GM19438 (cell line): Measurements from ENCODE around the gene UBE2M.
A peak's percentile ranks its signal among the peaks of the same experiment; 100 is the strongest.
"Not testable (repeated sequence)": the region's sequence is repeated elsewhere in the genome, so short reads cannot be mapped to it uniquely, and the experiment has no call there.

Source experiments
- ATAC-seq: cut with Tn5 transposase; IDR thresholded peaks from one replicate; pipeline ENCODE4 v1.9.1; 2021; ENCODE audit warnings: low read depth; ENCODE audit not compliant: unreplicated experiment

Gene UBE2M

DNA sequence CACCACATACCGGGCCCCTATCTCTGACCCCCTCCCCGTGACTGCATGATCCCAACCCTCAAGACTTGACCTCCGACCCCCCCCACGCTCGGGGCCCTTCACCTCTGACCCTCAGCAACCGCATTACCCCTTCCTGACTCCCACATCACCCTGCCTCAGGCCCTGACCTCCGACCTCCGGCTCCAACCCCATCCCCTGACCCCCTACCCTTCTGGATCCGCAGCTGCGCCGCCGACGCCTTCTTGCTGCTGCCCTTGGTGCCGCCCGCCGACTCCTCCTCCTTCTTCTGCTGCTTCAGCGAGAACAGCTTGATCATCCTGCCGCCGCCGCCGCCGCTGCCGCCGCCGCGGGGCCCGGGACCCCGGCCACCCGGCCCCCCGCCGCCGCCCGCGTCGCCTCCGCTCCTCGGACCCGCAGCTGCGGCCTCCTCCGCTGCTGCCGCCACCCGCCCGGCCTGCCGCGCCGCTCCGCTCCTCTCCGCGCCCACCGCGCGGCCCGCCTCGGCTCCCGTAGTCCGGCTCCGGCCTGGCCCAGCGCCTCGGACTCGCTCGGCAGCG, at the start of gene UBE2M:
Gene UBE2M, minus strand, starts transcription at position 546 of the 557 bp plus-strand sequence. Its CDS starts 230 bp downstream, at position 316.
- ATAC-seq = no peak

DNA sequence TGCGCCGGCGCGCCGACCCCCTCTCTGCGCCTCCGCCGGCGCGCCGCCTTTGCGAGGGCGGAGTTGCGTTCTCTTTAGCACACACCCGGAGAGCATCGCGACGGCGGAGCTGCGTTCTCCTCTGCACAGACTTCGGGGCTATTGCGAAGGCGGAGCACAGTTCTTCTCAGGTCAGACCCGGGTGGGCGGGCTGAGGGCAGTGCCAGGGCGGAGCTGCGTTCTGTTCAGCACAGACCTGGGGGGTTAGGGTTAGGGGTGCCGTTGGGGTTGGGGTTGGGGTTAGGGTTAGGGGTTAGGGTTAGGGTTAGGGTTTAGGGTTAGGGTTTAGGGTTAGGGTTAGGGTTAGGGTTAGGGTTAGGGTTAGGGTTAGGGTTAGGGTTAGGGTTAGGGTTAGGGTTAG, 48.8 kb upstream of the UBE2M start:
- ATAC-seq = not testable (repeated sequence)

DNA sequence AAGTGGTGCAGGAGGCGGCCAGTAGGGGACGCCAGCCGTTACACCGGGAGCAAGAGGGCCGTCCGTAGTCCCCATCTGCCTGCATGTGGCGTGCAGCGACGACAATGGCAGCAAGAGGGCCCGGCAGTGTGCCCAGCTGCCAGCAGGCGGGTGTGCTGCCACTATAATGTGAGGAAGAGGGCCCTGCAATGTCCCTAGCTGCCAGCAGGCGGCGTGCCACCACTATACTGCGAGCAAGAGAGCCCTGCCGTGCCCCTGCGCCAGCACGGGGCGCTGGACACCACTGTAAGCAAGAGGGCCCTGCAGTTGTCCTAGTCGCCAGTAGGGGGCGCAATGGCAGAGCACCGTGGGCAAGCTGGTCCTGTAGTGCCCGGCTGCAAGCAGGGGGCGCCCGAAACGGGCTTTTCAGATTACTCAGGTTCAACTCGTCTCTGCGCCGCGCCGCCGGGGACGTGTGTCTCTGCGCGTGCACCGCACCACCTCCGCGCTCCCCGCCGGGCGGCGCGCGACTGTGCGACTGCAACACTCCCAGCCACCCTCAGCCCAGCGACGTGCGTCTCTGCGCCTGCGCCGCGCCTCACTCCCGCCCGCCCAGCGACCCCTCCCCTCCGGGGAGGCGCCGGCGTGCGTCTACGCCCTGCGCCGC, 48.0 kb upstream of the UBE2M start:
- ATAC-seq = not testable (repeated sequence)

DNA sequence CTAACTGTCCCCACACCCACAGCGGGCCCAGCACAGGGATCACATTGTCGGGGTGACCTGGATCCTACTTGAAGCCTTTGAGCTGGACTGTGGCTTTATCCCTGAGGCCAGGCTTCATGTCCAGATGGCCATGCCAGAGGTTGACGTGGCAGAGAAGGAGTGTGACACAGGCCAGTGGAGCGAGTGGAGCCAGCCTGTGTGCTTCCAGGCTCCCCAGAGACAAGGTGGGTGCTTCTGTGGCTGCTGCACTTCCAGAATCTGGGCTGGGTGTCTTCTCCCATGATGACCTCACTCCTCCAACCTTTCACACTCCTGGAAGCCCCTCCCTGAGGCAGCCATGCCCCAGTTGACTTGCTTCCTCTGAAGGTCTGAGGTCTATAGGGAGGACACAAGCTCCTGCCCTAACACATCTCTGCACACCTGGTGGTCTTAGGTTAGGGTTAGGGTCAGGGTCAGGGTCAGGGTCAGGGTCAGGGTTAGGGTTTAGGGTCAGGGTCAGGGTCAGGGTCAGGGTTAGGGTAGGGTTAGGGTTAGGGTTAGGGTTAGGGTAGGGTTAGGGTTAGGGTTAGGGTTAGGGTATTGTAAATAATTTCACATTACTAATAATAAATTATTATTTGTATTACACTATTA, 27.8 kb upstream of the UBE2M start:
- ATAC-seq = no peak

DNA sequence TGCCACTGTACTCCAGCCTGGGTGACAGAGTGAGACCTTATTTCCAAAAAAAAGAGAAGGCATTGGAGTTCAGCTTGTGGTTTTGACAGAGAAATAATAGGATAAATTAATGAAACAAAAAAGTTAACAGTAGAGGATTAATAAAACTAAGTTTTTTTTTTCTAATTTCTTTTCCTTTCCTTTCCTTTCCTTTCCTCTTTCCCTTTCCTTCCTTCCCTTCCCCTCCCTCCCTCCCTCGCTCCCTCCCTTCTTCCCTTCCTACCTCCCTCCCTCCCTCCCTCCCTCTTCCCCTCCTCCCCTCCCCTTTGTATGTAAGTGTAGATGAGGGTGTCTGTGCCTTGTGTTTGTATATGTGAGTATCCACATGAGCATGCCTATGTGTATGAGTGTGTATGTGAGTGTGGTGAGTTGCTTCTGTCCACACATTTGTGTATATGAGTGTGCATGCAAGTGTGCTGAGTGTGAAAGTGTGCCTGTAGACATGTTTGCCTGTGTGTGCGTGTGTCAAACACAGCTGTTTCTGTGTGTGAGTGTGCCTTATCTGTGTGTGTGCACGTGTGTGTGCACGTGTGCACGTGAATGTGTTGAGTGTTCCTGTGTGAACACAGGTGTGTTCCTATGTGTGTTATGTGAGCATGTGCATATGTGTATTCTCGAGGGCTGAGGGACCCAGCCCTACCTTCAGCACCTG, 27.2 kb upstream of the UBE2M start:
- no peak for ATAC-seq

DNA sequence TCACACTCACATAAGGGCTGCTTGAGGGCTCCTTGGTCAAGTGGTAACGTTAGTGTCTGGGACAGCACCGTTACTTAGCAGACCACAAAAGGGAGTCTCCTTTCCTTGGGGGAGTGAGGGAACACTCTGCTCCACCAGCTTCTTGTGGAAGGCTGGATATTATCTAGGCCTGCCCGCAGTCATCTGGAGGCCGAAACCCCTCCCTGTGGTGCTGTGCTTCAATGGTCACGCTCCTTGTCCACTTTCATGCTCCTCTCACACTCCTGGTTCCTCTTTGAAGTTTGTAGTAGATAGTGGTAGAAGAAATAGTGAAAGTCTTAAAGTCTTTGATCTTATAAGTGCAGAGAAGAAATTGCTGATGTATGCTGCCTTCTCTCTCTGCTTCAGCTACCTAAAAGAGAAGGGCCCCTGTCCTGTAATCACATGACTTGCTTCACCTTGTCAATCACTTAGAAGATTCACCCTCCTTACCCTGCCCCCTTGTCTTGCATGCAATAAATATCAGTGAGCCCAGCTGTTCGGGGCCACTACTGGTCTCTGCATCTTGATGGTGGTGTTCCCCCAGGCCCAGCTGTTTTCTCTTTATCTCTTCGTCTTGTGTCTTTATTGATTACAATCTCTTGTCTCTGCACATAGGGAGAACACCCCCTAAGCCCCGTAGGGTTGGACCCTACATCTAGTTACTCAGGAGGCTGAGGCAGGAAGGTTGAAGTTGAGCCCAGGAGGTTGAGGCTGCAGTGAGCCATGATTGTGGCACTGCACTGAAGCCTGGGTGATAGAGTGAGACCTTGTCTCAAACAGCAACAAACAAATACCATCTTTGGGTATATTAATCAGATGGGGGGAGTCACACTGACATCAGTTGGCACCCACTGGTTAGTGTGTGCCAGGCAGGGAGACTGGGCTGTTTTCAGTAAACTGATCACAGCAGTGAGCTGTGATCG, 26.4 kb upstream of the UBE2M start:
- no peak for ATAC-seq

DNA sequence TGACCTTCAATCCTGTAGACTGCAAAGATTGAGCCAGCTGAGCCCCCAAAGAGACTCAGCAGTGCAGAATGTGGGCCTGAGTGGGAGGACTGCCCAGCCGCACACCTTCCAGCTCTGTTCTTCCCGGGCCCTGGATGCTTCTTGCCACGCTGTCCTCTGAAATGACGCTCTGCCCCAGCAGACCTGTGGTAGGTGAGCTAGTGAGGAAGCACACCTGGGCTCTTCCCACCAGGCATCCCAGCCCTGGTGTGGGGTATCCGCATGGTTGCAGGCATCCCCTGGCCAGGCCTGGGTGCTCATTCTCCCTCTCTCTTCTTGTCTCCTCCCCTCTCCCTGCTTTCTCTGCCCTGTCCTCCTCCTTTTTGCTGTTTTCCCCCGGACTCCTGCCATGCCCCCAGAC, 24.6 kb upstream of the UBE2M start:
- ATAC-seq = no peak

DNA sequence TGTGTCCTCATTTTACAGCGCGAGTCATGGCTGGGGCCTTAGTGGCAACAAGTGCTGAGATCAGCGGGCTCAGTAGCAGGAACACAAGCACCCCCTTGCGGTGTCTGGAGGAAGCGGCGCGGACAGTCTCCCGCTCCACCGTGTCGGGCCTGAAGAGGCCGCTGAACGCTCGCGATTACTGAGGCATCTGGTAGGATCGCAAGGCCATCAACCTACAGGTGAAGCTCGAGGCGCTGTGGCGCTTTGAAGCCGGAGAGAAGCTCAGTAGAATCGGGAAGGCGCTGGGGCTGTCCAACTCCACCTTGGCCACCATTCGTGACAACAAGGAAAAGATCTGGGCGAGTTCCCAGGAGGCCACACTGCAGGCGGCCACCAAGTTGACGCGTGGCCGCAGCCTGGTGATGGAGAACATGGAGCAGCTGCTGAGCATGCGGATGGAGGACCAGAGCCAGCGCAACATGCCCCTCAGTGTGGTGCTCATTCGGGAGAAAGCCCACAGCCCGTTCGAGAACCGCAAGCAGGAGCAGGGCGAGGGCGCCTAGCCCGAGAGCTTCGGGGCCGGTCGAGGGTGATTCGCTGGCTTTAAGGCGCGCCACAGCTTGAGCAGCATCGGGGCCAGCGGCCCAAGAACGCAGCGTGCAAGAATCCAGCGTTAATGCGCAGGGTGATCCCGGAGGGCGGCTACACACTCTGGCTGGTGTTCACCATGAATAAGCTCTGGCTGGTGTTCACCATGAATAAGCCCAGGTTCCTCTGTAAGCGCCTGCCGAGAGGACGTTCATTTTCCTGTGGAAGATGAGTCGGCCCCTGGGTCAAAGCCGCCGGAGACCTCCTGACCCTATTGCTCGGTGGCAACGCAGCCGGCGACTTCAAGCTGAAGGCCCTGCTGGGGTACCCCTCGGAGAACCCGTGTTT, 23.1 kb upstream of the UBE2M start:
- ATAC-seq = peak; percentile 77

DNA sequence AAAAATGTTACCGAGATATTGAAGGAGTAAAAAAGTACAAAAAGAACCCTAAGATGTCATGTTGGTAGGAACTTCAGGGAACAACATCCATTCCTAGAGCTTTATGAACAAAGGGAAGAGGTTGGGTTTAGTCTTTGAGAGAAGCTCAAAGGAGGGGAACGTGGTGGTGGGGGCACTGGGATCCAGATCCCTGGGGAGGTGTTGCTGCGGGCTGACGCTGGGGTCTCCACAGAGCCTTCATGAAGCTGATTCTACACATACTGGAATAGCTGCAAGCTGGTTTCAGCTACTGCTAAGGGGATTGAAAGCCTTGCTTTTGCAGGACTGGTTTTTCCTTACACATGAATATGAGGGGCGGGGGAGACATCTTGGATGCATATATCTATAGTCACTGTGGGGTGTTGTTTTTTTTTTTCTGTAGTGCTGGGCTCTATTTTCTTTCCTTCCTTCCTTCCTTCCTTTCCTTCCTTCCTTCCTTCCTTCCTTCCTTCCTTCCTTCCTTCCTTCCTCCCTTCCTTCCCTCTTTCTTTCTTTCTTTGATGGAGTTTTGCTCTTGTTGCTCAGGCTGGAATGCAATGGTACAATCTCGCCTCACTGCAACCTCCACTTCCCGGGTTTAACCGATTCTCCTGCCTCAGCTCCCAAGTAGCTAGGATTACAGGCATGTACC, 21.2 kb upstream of the UBE2M start:
- ATAC-seq = no peak

DNA sequence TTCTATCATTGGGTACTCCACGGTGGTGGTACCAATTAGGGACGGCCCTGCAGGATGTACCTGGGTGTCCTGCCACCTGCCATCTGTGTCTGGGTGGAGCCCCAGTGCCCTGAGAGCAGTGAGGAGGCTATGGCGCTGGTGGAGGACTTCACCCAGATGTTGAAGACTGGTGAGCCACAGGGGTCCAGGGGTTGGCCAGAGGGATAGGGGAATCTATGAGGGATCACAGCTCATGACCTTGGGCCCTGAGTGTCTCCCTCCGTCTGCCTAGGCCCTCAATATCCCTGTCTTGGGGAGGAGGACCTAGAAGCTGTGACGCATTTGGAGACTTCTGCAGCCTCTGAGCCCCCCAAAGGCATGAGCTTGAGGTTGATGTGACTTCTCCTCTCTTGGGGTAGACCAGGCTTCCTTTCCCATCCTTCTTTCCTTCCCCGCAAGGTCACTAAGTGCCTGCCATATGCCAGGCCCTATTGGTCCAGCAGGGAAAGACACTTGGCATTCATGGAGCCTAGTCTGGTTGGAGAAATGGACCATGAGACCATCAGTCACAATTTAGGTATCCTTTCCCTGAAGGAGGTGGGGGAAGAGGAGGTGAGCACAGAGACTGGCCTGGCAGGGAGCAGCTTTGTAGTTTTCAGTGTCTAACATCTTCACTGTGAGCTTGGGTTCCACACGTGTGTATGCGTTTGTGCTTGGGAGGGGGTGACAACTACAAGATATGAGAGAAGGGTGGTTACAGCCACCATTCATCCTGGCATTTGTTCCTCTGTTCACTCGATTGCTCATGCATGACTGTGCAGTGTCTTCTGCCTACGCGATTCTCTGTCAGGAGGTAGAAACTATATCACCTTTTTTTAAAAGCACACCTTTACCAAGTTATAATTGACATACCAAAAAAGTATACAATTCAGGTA, 19.9 kb upstream of the UBE2M start:
- ATAC-seq = no peak

DNA sequence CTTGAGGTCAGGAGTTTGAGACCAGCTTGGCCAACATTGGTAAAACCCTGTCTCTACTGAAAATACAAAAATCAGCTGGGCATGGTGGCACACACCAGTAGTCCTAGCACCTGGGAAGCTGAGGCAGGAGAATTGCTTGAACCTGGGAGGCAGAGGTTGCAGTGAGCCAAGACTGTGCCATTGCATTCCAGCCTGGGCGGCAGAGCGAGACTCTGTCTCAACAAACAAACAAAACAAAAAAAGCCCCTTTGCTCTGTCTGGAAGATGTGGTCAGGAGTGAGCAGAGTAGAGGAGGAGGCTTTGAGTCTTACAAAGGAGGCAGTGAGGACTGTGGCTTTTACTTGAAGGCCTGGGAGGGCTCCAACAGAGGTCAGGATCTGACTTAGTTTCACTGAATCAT, 19.2 kb upstream of the UBE2M start:
- ATAC-seq = not testable (repeated sequence)

DNA sequence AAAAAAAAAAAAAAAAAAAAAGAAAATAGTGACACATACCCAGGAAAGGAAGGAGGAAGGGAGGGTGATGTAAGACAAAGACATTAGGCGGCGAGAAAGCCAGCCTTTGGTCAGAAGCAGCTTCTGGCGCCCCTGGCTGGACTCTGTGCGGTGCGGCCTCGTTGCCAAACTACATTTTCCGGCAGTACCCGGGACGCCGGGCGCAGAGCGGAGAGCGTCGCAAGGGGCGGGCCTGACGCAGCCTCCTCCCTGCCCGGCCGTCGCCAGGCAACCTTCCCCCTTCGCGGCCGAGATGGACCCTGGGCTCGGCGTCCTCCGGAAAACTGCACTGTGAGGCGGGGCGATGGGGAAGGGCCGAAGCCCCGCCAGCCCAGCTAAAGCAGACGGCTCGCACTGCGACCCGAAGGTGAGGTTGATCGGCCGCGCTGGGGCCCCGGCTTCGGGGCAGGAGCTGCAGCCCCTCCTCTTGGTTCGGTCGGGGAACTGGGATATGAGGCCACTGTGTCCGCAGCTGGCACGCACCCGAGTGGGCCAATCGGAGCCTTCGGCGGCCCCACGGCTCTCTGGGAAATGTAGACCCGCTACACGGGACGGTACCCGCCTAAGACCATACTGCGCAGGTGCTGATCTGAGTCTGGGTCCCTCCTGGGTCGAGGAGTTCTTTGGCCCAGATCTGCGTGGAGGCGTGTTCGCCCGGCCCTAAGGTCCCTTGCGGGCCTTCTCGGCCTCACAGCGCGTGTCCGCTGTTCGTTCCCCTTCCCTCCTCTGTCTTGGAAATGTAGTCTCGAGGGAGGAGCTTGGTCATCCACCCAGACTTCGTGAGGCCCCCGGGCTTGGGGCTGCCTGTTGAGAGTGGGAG, 17.0 kb upstream of the UBE2M start:
- ATAC-seq = peak; percentile 42

DNA sequence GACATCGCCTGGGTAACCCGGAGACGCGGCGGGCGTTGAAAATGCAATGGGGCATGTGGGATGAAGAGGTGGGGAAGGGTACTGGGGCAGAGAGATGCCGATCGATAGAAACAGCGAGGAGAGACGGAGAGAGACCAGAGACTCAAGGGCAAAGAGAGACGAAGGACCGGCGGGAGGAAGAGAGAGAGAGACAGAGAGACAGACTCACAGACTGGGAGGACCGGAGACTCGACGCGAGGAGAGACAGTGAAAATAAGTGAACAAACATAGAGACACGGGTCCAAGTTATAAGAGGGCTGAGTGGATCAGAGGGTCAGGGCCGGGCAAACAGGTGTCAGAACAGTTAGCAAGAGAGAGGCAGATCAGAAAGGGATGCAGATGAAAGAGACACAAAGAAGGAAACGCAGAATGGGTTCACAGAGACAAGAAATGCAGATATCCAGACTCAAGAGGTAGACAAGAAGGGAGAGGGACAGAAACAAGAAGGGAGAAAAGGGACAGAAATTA, 15.3 kb upstream of the UBE2M start:
- ATAC-seq = no peak

DNA sequence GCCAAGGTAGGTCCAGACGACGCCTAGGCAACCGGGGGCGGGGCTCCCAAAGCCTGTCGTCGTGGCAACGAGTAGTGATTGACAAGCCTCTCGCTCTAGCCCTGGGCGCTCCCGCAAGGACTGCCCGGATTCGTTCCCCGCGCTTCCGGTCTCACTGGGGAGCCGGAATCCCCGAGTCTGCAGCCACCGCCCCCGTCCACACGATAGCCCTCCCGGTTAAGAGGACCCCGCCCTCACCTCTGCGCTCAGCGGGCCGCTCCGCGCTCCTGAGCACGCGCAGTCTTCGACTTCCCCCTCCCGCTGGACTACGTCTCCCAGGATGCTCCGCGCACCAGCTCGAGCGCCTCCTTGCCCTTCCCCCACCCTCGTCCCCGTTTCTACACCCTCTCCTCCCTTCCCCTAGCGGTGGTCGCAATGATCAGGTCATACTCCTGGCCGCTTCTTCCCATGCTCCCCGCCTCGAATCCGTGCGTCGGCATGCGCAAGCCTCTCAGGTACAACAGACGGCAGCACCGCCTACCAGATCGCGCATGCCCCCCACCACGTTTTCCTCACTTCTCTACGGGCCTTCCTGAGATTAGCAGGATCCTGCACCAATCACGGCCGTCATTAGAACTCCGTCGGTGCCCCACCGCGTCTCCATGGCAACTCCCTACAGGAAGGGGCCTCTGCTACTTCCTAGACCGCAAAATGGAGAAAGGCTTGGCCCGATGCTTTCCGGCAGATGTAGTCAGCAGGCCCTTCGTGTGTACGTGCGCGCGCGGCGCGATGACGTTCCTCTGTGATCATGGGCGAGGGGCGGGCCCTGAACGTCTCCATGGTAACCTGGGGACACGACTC, 14.6 kb upstream of the UBE2M start, which contains the start of gene MZF1:
Gene MZF1, minus strand, starts transcription at position 518 of the 840 bp plus-strand sequence. CDS start 1,946 bp downstream, outside the sequence.
- peak; percentile 49 for ATAC-seq

DNA sequence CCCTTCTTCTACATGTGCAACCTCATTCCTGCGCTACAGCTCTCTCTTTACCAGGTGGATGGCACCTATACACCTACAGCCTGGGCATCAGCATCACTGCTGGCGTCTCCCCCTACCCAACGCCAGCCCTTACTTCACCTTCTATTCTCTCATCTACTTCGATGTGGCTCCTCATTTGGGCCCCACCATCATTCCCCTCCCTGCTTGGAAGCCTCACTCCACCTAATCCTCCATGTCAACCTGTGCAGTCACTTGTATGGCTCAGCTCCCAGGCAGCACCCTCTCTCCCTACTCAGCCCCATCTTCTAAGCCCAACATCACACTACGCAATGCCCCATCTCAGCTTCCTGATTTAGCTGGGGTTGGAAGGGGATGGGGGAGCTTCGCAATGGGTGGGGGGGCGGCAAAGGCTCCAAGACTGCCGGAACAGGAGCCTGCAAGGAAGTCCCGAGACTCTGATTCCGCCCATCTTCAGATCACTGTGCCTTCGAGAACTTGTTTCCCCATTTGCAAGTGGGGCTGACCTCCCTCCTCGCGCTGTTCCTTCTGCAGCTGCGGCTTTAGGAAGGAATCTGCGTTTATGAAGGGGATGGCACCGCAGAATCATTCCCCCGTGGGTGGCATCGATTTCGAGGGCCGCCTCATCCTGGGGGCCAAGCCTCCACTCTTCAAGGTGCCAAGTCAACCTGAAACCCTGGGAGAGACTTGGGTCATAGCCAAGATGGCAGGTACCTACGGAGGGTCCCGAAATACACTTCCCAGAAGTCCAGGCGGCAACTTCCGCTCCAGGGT, 13.8 kb upstream of the UBE2M start:
- ATAC-seq = no peak
